Tibial nerve (tissue), 4 donors: ENCODE results near the gene ZBTB44. TPM values are rescaled to one million over a fixed set of nuclear protein-coding genes. Genes with fewer than 3 reads are reported as not detected.
"Not testable (repeated sequence)": the region's sequence is repeated elsewhere in the genome, so short reads cannot be mapped to it uniquely, and the experiment has no call there.

ENCODE experiments used
- DNase-seq, 2 donors: peaks; one replicate each; pipeline ENCODE4 v3.0.0-alpha.2; 2019; ENCODE audit warnings: low spot score in 2 of 2
- H3K27ac ChIP-seq, 4 donors: fragments of 200-600 bp; sonication (generic) in 3 of 4; one replicate each; pipeline ENCODE4 v1.5.1; 2017 to 2019; ENCODE audit warnings: mild to moderate bottlenecking in 1 of 4
- H3K27me3 ChIP-seq, 2 donors: fragments of 200-600 bp; sonication (generic) in 1 of 2; one replicate each; pipeline versions ENCODE4 v1.5.1 to v1.6.0; 2017 to 2019
- H3K36me3 ChIP-seq, 3 donors: fragments of 200-600 bp; sonication (generic); one replicate each; pipeline ENCODE4 v1.5.1; 2018 to 2019
- H3K4me1 ChIP-seq, 4 donors: fragments of 200-600 bp; sonication (generic) in 3 of 4; one replicate each; pipeline ENCODE4 v1.5.1; 2017 to 2019
- H3K4me3 ChIP-seq, 4 donors: fragments of 200-600 bp; sonication (generic) in 3 of 4; one replicate each; pipeline ENCODE4 v1.5.1; 2017 to 2019; ENCODE audit warnings: mild to moderate bottlenecking in 1 of 4, moderate library complexity in 1 of 4
- H3K9me3 ChIP-seq, 4 donors: fragments of 200-600 bp; sonication (generic) in 3 of 4; one replicate each; pipeline ENCODE4 v1.5.1; 2017 to 2019
- EP300 ChIP-seq, 2 donors: sonication (generic); formaldehyde crosslinking; IDR thresholded peaks; one replicate each; pipeline ENCODE4 v1.6.1; 2017; ENCODE audit warnings: antibody characterized with exemption in 2 of 2, mild to moderate bottlenecking in 1 of 2
- POLR2A ChIP-seq, 2 donors: fragments of 450-650 bp; IDR thresholded peaks; one replicate each; pipeline ENCODE4 v1.6.1; 2017; ENCODE audit warnings: antibody characterized with exemption in 2 of 2, mild to moderate bottlenecking in 2 of 2, moderate library complexity in 2 of 2
- WGBS, 2 donors: methylation state at CpG; one replicate each; pipeline ENCODE4 v1.1.5; 2018; 5-methylcytosine and 5-hydroxymethylcytosine counted together
- total RNA-seq, 4 donors: library from RNA; depleted of rRNA; stranded (reverse); fragments of >200 nt; gene quantifications; one replicate each; pipeline ENCODE4 v1.1.0, GENCODE V29; 2016
- TF ChIP-seq, protein P1 (sequence below), 5 experiments: fragments of 200-600 bp in 3 of 5; fragments of 450-650 bp in 2 of 5; sonication (generic) in 3 of 5; IDR thresholded peaks; one replicate each; pipeline ENCODE4 v1.5.1; 2016 to 2019; ENCODE audit warnings: antibody characterized with exemption in 5 of 5, mild to moderate bottlenecking in 3 of 5, moderate library complexity in 2 of 5

ZBTB44 gene
- total RNA-seq, 4 donors from 2014 or later = 45.3 to 62.1 (median 55.8) TPM

DNA sequence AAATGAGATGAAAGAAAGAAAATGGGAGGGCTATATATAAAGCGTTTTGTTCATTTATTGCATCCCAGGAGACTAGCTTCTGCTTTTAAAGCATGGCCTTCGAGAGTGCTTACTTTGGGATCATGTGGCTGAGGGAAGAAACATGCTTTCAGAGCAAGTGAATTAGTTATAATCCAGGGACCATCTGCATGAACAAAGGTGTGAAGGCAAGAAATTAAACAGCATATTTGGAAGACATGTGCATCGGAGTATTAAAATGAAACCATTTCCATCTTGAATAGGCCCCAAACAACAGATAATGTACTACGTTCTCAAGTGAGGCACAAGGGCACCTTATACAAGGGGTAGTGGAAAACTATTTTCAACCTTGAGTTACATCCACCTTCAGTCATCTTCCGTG, 51.4 kb downstream of the ZBTB44 start:
- Histone ChIP-seq H3K4me3 (no peak overlapping the region), H3K9me3 (peaks cover 0 to 12% (median 2%) of the 10 kb centered on the region in 4 donors), H3K4me1 (peaks cover 0 to 4% (median 0%) of the 10 kb centered on the region in 4 donors), H3K27me3 (no peaks in the 10 kb centered on the region), H3K27ac (no peak overlapping the region), H3K36me3 (peaks cover 0 to 80% (median 0%) of the 10 kb centered on the region in 3 donors)
- TF ChIP-seq EP300 (IDR thresholded peaks at IDR 0.05) (no peak), POLR2A (IDR thresholded peaks at IDR 0.05) (no peak)
- TF ChIP-seq, protein P1, sequence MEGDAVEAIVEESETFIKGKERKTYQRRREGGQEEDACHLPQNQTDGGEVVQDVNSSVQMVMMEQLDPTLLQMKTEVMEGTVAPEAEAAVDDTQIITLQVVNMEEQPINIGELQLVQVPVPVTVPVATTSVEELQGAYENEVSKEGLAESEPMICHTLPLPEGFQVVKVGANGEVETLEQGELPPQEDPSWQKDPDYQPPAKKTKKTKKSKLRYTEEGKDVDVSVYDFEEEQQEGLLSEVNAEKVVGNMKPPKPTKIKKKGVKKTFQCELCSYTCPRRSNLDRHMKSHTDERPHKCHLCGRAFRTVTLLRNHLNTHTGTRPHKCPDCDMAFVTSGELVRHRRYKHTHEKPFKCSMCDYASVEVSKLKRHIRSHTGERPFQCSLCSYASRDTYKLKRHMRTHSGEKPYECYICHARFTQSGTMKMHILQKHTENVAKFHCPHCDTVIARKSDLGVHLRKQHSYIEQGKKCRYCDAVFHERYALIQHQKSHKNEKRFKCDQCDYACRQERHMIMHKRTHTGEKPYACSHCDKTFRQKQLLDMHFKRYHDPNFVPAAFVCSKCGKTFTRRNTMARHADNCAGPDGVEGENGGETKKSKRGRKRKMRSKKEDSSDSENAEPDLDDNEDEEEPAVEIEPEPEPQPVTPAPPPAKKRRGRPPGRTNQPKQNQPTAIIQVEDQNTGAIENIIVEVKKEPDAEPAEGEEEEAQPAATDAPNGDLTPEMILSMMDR (IDR thresholded peaks at IDR 0.05) = no peak
- DNase-seq = no peak
- WGBS, 2 donors = 79 to 83% methylated on average over 5 of the region's 5 CpGs

DNA sequence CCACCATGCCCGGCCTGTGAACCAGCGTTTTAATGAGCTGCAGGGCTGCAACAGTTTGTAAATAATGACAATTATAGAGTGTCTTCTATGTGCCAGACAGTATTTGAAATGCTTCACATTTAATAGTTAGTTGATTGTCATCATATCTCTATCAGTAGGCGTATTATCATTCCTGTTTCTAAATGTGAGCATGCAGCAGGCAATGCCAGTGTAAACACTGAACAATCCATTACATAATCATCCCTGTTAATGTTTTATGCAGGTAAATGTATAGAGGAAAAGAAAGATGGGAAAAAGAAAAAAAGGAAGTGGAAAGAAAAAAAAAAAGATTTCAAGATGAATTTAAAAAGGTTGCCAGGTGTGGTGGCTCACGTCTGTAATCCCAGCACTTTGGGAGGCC, 52.3 kb downstream of the ZBTB44 start:
- 79 to 88% methylated on average over 4 of the region's 4 CpGs for WGBS, 2 donors
- DNase-seq = no peak
- TF ChIP-seq POLR2A (IDR thresholded peaks at IDR 0.05) = no peak
- TF ChIP-seq, protein P1 (IDR thresholded peaks at IDR 0.05) = no peak
- no peak for TF ChIP-seq EP300 (IDR thresholded peaks at IDR 0.05)
- Histone ChIP-seq H3K27me3 (no peaks in the 10 kb centered on the region), H3K36me3 (peaks cover 0 to 80% (median 0%) of the 10 kb centered on the region in 3 donors), H3K4me3 (no peak overlapping the region), H3K9me3 (peaks cover 0 to 17% (median 2%) of the 10 kb centered on the region in 4 donors), H3K27ac (no peak overlapping the region), H3K4me1 (peaks cover 0 to 4% (median 0%) of the 10 kb centered on the region in 4 donors)

DNA sequence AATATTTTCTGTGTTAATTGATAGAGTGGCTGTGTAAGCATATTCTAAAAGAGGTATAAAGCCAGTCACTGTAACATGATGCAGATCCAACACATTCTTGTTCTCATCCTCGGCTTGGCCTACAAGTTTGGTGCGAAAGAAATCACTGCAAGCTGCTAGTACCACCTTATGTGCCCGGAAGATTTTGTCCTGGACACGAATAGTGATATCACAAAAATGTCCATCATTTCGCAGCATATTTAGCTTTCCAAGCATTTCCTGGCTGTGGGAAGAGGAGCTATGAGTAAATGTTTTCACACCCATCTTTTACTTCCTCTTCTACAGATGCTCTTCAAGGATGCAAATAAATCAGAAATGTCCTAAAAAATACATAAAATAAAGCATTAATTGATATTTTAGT, 53.1 kb downstream of the ZBTB44 start:
- no peak for TF ChIP-seq POLR2A (IDR thresholded peaks at IDR 0.05)
- TF ChIP-seq, protein P1 (IDR thresholded peaks at IDR 0.05) = no peak
- no peak for TF ChIP-seq EP300 (IDR thresholded peaks at IDR 0.05)
- no peak for DNase-seq
- 87% methylated on average over 5 of the region's 5 CpGs for WGBS, 2 donors
- no peak overlapping the region for H3K4me3 ChIP-seq
- H3K4me1 ChIP-seq = peaks cover 0 to 4% (median 0%) of the 10 kb centered on the region in 4 donors
- H3K36me3 ChIP-seq = peaks cover 0 to 71% (median 0%) of the 10 kb centered on the region in 3 donors
- no peaks in the 10 kb centered on the region for H3K27me3 ChIP-seq
- H3K27ac ChIP-seq = no peak overlapping the region
- H3K9me3 ChIP-seq = peaks cover 0 to 17% (median 2%) of the 10 kb centered on the region in 4 donors

DNA sequence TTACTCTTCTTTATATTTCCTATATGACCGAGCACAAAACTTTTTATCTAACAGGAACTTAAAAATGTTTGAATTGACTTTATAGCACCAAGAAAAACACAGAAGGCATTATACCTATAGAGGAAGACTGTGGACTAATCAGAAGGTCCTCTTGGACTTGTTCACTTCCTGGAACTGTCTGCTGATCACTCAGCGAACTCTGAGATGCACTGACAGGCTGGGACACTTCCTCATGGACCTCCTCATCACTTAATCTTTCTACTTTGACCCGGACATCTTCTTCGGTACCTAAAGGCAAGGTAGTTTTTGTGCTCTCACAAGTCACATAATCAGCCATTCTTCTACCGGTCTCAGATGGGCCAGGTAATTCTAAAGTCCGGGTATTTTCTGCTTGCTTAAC, 54.0 kb downstream of the ZBTB44 start:
- Histone ChIP-seq H3K36me3 (peaks cover 0 to 63% (median 0%) of the 10 kb centered on the region in 3 donors), H3K27ac (no peak overlapping the region), H3K4me1 (peaks cover 0 to 4% (median 0%) of the 10 kb centered on the region in 4 donors), H3K9me3 (peaks cover 0 to 17% (median 2%) of the 10 kb centered on the region in 4 donors), H3K27me3 (no peaks in the 10 kb centered on the region), H3K4me3 (no peak overlapping the region)
- DNase-seq = no peak
- TF ChIP-seq POLR2A (IDR thresholded peaks at IDR 0.05) = no peak
- TF ChIP-seq, protein P1 (IDR thresholded peaks at IDR 0.05) = no peak
- TF ChIP-seq EP300 (IDR thresholded peaks at IDR 0.05) = no peak
- whole genome bisulfite sequencing, 2 donors = 93% methylated on average over 6 of the region's 6 CpGs

DNA sequence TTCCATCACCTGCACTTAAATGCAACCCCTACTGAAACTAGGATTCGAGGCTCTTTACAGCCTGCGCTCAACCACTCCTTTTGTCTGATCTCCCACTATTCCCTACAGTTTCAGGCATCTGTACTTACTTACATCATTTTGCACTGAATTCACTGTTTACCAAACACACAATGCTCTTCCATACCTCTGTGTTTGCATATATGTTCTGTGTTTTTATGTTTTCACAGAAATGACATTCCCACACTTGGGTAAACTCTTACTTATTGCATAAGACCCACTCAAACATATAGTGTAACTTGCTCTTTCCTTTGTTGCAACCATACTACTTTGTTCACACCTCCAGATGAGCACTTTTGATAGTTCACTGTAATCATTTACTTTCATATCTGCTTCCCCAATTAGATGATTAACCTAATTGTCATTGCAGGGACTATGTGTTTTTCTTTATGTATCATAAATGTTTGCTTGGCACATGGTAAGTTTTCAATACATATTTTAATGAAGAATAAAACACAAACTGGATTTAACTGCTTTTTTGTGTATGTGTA, 54.6 kb downstream of the ZBTB44 start:
- H3K9me3 ChIP-seq = peaks cover 0 to 17% (median 2%) of the 10 kb centered on the region in 4 donors
- peaks cover 0 to 4% (median 0%) of the 10 kb centered on the region in 4 donors for H3K4me1 ChIP-seq
- no peaks in the 10 kb centered on the region for H3K27me3 ChIP-seq
- TF ChIP-seq EP300 (IDR thresholded peaks at IDR 0.05) (no peak), POLR2A (IDR thresholded peaks at IDR 0.05) (no peak)
- TF ChIP-seq, protein P1 (IDR thresholded peaks at IDR 0.05) = no peak
- WGBS, 2 donors = 94 to 98% methylated on average over 2 of the region's 2 CpGs
- H3K4me3 ChIP-seq = no peak overlapping the region
- H3K27ac ChIP-seq = no peak overlapping the region
- H3K36me3 ChIP-seq = peaks cover 0 to 59% (median 0%) of the 10 kb centered on the region in 3 donors
- DNase-seq = no peak

DNA sequence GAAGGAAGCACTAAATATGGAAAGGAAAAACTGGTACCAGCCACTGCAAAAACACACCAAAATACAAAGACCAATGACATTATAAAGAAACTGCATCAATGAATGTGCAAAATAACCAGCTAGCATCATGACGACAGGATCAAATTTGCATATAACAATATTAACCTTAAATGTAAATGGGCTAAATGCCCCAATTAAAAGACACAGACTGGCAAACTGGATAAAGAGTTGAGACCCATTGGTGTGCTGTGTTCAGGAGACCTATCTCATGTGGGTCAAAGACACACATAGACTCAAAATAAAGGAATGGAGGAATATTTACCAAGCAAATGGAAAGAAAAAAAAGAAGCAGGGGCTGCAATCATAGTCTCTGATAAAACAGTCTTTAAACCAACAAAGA, 63.0 kb downstream of the ZBTB44 start:
- H3K27me3 ChIP-seq, H3K4me3 ChIP-seq, H3K27ac ChIP-seq, DNase-seq, H3K4me1 ChIP-seq, H3K9me3 ChIP-seq: not testable (repeated sequence)
- 74 to 95% methylated on average over 1 of the region's 1 CpG for WGBS, 2 donors
- H3K36me3 ChIP-seq = peaks cover 0 to 21% (median 0%) of the 10 kb centered on the region in 3 donors

DNA sequence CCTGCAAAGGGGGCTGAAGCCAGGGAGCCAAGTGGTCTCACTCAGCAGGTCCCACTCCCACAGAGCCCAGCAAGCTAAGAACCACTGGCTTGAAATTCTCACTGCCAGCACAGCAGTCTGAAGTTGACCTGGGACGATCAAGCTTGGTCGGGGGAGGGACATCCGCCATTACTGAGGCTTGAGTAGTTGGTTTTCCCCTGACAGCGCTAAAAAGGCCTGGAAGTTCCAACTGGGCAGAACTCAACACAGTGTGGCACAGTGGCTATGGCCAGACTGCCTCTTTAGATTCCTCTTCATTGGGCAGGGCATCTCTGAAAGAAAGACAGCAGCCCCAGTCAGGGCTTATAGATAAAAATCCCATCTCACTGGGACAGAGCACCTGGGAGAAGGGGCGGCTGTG, 64.8 kb downstream of the ZBTB44 start:
- 78 to 84% methylated on average over 5 of the region's 5 CpGs for WGBS, 2 donors
- not testable (repeated sequence) for H3K4me3 ChIP-seq, H3K27me3 ChIP-seq, H3K9me3 ChIP-seq, H3K27ac ChIP-seq, DNase-seq
- Histone ChIP-seq H3K4me1 (peaks cover 0 to 12% (median 6%) of the 10 kb centered on the region in 4 donors), H3K36me3 (peaks cover 0 to 21% (median 0%) of the 10 kb centered on the region in 3 donors)
